H9 (cell line): ENCODE results near the gene AKR1C3. TPM values are rescaled to one million over a fixed set of nuclear protein-coding genes. Genes with fewer than 3 reads are reported as not detected.

Experiments
- DNase-seq: peaks from one replicate; pipeline ENCODE4 v3.0.0-alpha.2; 2017
- H2AFZ ChIP-seq: one replicate; pipeline ENCODE4 v1.6.1; 2013; ENCODE audit warnings: mild to moderate bottlenecking, low read length, control low read depth, moderate library complexity
- H2AK5ac ChIP-seq: 2 replicates; pipeline ENCODE4 v1.6.1; 2013; ENCODE audit warnings: low read length, control low read depth, mixed read lengths; ENCODE audit not compliant: insufficient read length
- H2BK120ac ChIP-seq: one replicate; pipeline ENCODE4 v1.6.1; 2013; ENCODE audit warnings: low read depth, mild to moderate bottlenecking, low read length, control low read depth, inconsistent platforms; ENCODE audit not compliant: poor library complexity, severe bottlenecking
- H2BK12ac ChIP-seq: 2 replicates; pipeline ENCODE4 v1.6.1; 2013; ENCODE audit warnings: low read length, control low read depth, mixed read lengths, low read depth; ENCODE audit not compliant: insufficient read length
- H2BK15ac ChIP-seq: 2 replicates; pipeline ENCODE4 v1.6.1; 2013; ENCODE audit warnings: low read depth, low read length, control low read depth
- H2BK20ac ChIP-seq: one replicate; pipeline ENCODE4 v1.6.1; 2013; ENCODE audit warnings: low read depth, mild to moderate bottlenecking, low read length, control low read depth, inconsistent platforms; ENCODE audit not compliant: poor library complexity, severe bottlenecking
- H2BK5ac ChIP-seq: 2 replicates; pipeline ENCODE4 v1.6.1; 2013; ENCODE audit warnings: low read length, control low read depth, mixed read lengths; ENCODE audit not compliant: insufficient read length
- H3K14ac ChIP-seq: 2 replicates; pipeline ENCODE4 v1.6.1; 2013; ENCODE audit warnings: low read length, control low read depth; ENCODE audit not compliant: insufficient read depth
- H3K18ac ChIP-seq: 2 replicates; pipeline ENCODE4 v1.6.1; 2013; ENCODE audit warnings: low read depth, mild to moderate bottlenecking, mixed read lengths, low read length, control low read depth; ENCODE audit not compliant: insufficient read length
- H3K23ac ChIP-seq: 2 replicates; pipeline ENCODE4 v1.6.1; 2013; ENCODE audit warnings: low read length, control low read depth, mixed read lengths, low read depth; ENCODE audit not compliant: insufficient read length
- H3K23me2 ChIP-seq: 2 replicates; pipeline ENCODE4 v1.6.1; 2013; ENCODE audit warnings: low read depth, mild to moderate bottlenecking, mixed read lengths, low read length, control low read depth; ENCODE audit not compliant: insufficient read length, poor library complexity, severe bottlenecking
- H3K27ac ChIP-seq: 2 replicates; pipeline ENCODE4 v1.5.1; 2013; ENCODE audit warnings: low read length, control low read depth, mixed read lengths, low read depth; ENCODE audit not compliant: insufficient read length
- H3K27me3 ChIP-seq: 2 replicates; pipeline ENCODE4 v1.6.1; 2013; ENCODE audit warnings: low read length, control low read depth, inconsistent platforms; ENCODE audit not compliant: insufficient read depth
- H3K4ac ChIP-seq: 2 replicates; pipeline ENCODE4 v1.6.1; 2013; ENCODE audit warnings: low read depth, mild to moderate bottlenecking, control low read depth, inconsistent platforms, low read length, moderate library complexity
- H3K4me1 ChIP-seq: 2 replicates; pipeline ENCODE4 v1.6.1; 2013; ENCODE audit warnings: low read length, control low read depth, inconsistent platforms; ENCODE audit not compliant: insufficient read depth
- H3K4me2 ChIP-seq: 2 replicates; pipeline ENCODE4 v1.6.1; 2013; ENCODE audit warnings: low read length, control low read depth, mixed read lengths; ENCODE audit not compliant: insufficient read length, insufficient read depth
- H3K56ac ChIP-seq: 2 replicates; pipeline ENCODE4 v1.6.1; 2013; ENCODE audit warnings: low read depth, mild to moderate bottlenecking, mixed read lengths, low read length, control low read depth; ENCODE audit not compliant: insufficient read length
- H3K79me1 ChIP-seq: 2 replicates; pipeline ENCODE4 v1.6.1; 2013; ENCODE audit warnings: low read depth, mild to moderate bottlenecking, moderate library complexity, low read length, control low read depth, inconsistent platforms; ENCODE audit not compliant: insufficient read depth, poor library complexity, severe bottlenecking
- H3K79me2 ChIP-seq: 2 replicates; pipeline ENCODE4 v1.6.1; 2013; ENCODE audit warnings: low read length, control low read depth, inconsistent platforms; ENCODE audit not compliant: insufficient read depth
- H3K9ac ChIP-seq: 2 replicates; pipeline ENCODE4 v1.6.1; 2013; ENCODE audit warnings: low read length, control low read depth, mixed read lengths; ENCODE audit not compliant: insufficient read length; ENCODE audit errors: extremely low read depth
- H3K9me3 ChIP-seq: one replicate; pipeline ENCODE4 v1.6.1; 2013; ENCODE audit warnings: low read depth, low read length, inconsistent platforms; ENCODE audit not compliant: control insufficient read depth
- H3T11ph ChIP-seq: one replicate; pipeline ENCODE4 v1.6.1; 2013; ENCODE audit warnings: mild to moderate bottlenecking, low read length, control low read depth, inconsistent platforms
- H4K20me1 ChIP-seq: one replicate; pipeline ENCODE4 v1.6.1; 2013; ENCODE audit not compliant: control insufficient read depth, insufficient read length, insufficient read depth
- H4K5ac ChIP-seq: 2 replicates; pipeline ENCODE4 v1.6.1; 2013; ENCODE audit warnings: low read depth, mild to moderate bottlenecking, mixed read lengths, low read length, control low read depth; ENCODE audit not compliant: insufficient read length
- H4K8ac ChIP-seq: replicated peaks from 2 replicates; pipeline ENCODE4 v1.6.1; 2013; ENCODE audit warnings: low read length, control low read depth, mixed read lengths, low read depth; ENCODE audit not compliant: insufficient read length
- H4K91ac ChIP-seq: 2 replicates; pipeline ENCODE4 v1.6.1; 2013; ENCODE audit warnings: low read depth, mild to moderate bottlenecking, moderate library complexity, mixed read lengths, low read length, control low read depth; ENCODE audit not compliant: insufficient read length
- H3K27ac Mint-ChIP-seq, 3 experiments: 2 replicates in 2 of 3; 3 replicates in 1 of 3; pipeline ENCODE4 v1.8.0; 2020 to 2021; ENCODE audit warnings: mixed read lengths in 3 of 3, mild to moderate bottlenecking in 1 of 3, moderate library complexity in 1 of 3
- H3K27me3 Mint-ChIP-seq: 2 replicates; pipeline ENCODE4 v1.8.0; 2021; ENCODE audit warnings: low read depth, mild to moderate bottlenecking, moderate library complexity, mixed read lengths
- H3K36me3 Mint-ChIP-seq, 3 experiments: 2 replicates in 2 of 3; 3 replicates in 1 of 3; pipeline ENCODE4 v1.8.0; 2020 to 2021; ENCODE audit warnings: low read depth in 3 of 3, mixed read lengths in 3 of 3; ENCODE audit not compliant: insufficient read depth in 1 of 3
- H3K4me1 Mint-ChIP-seq, 2 experiments: 2 replicates each; pipeline ENCODE4 v1.8.0; 2020; ENCODE audit warnings: mixed read lengths in 2 of 2
- H3K4me3 Mint-ChIP-seq, 2 experiments: 2 replicates in 1 of 2; 3 replicates in 1 of 2; pipeline ENCODE4 v1.8.0; 2020 to 2021; ENCODE audit warnings: mild to moderate bottlenecking in 2 of 2, mixed read lengths in 2 of 2, moderate library complexity in 1 of 2
- H3K9me3 Mint-ChIP-seq, 2 experiments: 2 replicates in 1 of 2; 3 replicates in 1 of 2; pipeline ENCODE4 v1.8.0; 2020; ENCODE audit warnings: mild to moderate bottlenecking in 2 of 2, mixed read lengths in 2 of 2, moderate library complexity in 1 of 2
- WGBS: extraction: QIAGEN DNeasy Blood & Tissue Kit; methylation state at CpG from one replicate; pipeline ENCODE4 v1.1.7; 2013; ENCODE audit warnings: missing lambda C conversion rate, low lambda C conversion rate, mixed read lengths; ENCODE audit not compliant: insufficient read length; ENCODE audit errors: extremely low coverage; 5-methylcytosine and 5-hydroxymethylcytosine counted together
- total RNA-seq: library from RNA; stranded (reverse); gene quantifications from 2 replicates; pipeline ENCODE4 v1.2.1, GENCODE V29; 2021
- TF ChIP-seq, protein P1 (sequence below): fragments of 200-600 bp; sonication (generic); conservative IDR thresholded peaks from 3 replicates; pipeline ENCODE4 v1.8.0; 2021; ENCODE audit warnings: antibody characterized with exemption, mild to moderate bottlenecking

The AKR1C3 gene
- total RNA-seq, 1 experiment from 2014 or later, result 2.1 TPM

- no peak overlapping the region for H2BK20ac ChIP-seq
- no peak overlapping the region for H3K4me2 ChIP-seq
- no peak overlapping the region for H4K5ac ChIP-seq
- H3K9me3 ChIP-seq, result no peaks in the 10 kb centered on the region
- no peak overlapping the region for H3K14ac ChIP-seq
- H3K18ac ChIP-seq, result no peak overlapping the region
- Mint-ChIP-seq H3K9me3 (peaks cover 15 to 47% of the 10 kb centered on the region in 2 experiments), H3K27me3 (no peaks in the 10 kb centered on the region), H3K4me3 (no peak overlapping the region), H3K27ac (no peak overlapping the region), H3K4me1 (peaks cover 0 to 4% of the 10 kb centered on the region in 2 experiments; a peak in 3 of 4 replicates), H3K36me3 (no peaks in the 10 kb centered on the region; a peak in 2 of 7 replicates)
- H2BK15ac ChIP-seq, result no peak overlapping the region
- H3K27me3 ChIP-seq, result no peaks in the 10 kb centered on the region
- H3K9ac ChIP-seq, result no peak overlapping the region
- H2BK120ac ChIP-seq, result no peak overlapping the region
- no peak overlapping the region for H3T11ph ChIP-seq
- no peak overlapping the region for H4K8ac ChIP-seq
- H4K20me1 ChIP-seq, result no peaks in the 10 kb centered on the region
- no peaks in the 10 kb centered on the region for H3K79me1 ChIP-seq
- H3K4me1 ChIP-seq, result no peaks in the 10 kb centered on the region; the same call in 1 of the 2 replicates
- no CpG with 5 or more reads among the region's 4 CpGs for WGBS
- H2AFZ ChIP-seq, result no peak overlapping the region
- H3K56ac ChIP-seq, result no peak overlapping the region
- no peaks in the 10 kb centered on the region for H3K23me2 ChIP-seq
- H4K91ac ChIP-seq, result no peak overlapping the region
- no peak overlapping the region for H2BK12ac ChIP-seq
- H2BK5ac ChIP-seq, result no peak overlapping the region
- H3K23ac ChIP-seq, result no peak overlapping the region
- peak; percentile 36 for DNase-seq
- no peak overlapping the region for H3K4ac ChIP-seq
- H3K79me2 ChIP-seq, result no peaks in the 10 kb centered on the region
- H2AK5ac ChIP-seq, result no peak overlapping the region
- H3K27ac ChIP-seq, result no peak overlapping the region
- TF ChIP-seq, protein P1, sequence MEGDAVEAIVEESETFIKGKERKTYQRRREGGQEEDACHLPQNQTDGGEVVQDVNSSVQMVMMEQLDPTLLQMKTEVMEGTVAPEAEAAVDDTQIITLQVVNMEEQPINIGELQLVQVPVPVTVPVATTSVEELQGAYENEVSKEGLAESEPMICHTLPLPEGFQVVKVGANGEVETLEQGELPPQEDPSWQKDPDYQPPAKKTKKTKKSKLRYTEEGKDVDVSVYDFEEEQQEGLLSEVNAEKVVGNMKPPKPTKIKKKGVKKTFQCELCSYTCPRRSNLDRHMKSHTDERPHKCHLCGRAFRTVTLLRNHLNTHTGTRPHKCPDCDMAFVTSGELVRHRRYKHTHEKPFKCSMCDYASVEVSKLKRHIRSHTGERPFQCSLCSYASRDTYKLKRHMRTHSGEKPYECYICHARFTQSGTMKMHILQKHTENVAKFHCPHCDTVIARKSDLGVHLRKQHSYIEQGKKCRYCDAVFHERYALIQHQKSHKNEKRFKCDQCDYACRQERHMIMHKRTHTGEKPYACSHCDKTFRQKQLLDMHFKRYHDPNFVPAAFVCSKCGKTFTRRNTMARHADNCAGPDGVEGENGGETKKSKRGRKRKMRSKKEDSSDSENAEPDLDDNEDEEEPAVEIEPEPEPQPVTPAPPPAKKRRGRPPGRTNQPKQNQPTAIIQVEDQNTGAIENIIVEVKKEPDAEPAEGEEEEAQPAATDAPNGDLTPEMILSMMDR, result peak; percentile 64
Observed at GRCh38 chr10:5089865-5090264, 4.3 kb upstream of the AKR1C3 start.
